HG02938 (cell line): ENCODE measurements around the gene CREB5.
"Not testable (repeated sequence)": the region's sequence is repeated elsewhere in the genome, so short reads cannot be mapped to it uniquely, and the experiment has no call there.

Experiments used
- ATAC-seq: cut with Tn5 transposase; IDR thresholded peaks from one replicate; pipeline ENCODE4 v1.9.1; 2021; ENCODE audit warnings: mild to moderate bottlenecking, moderate library complexity; ENCODE audit not compliant: unreplicated experiment

The CREB5 gene

GRCh38 chr7:28598586-28598985 lies 186.3 kb downstream of the CREB5 start:
- ATAC-seq: no peak

GRCh38 chr7:28599411-28599810 lies 187.1 kb downstream of the CREB5 start:
- ATAC-seq: no peak

GRCh38 chr7:28602282-28602681 lies 190.0 kb downstream of the CREB5 start:
- no peak for ATAC-seq

- no peak for ATAC-seq
Measured at GRCh38 chr7:28605427-28606085, 193.2 kb downstream of the CREB5 start.

- ATAC-seq: no peak
Measured at GRCh38 chr7:28606421-28606820, 194.1 kb downstream of the CREB5 start.

- no peak for ATAC-seq
Measured at GRCh38 chr7:28607855-28608193, 195.5 kb downstream of the CREB5 start.

- no peak for ATAC-seq
Measured at GRCh38 chr7:28608237-28608656, 195.9 kb downstream of the CREB5 start.

GRCh38 chr7:28608731-28609130 lies 196.4 kb downstream of the CREB5 start:
- no peak for ATAC-seq

- ATAC-seq: no peak
Measured at GRCh38 chr7:28609608-28610007, 197.3 kb downstream of the CREB5 start.

GRCh38 chr7:28611399-28611897 lies 199.1 kb downstream of the CREB5 start:
- ATAC-seq: not testable (repeated sequence)

- no peak for ATAC-seq
Measured at GRCh38 chr7:28613262-28613661, 200.9 kb downstream of the CREB5 start.

- ATAC-seq: no peak
Measured at GRCh38 chr7:28615091-28615490, 202.8 kb downstream of the CREB5 start.

- ATAC-seq: no peak
Measured at GRCh38 chr7:28617308-28617880, 205.1 kb downstream of the CREB5 start.

GRCh38 chr7:28618383-28618782 lies 206.1 kb downstream of the CREB5 start:
- ATAC-seq: no peak

- no peak for ATAC-seq
Measured at GRCh38 chr7:28619256-28619655, 206.9 kb downstream of the CREB5 start.

GRCh38 chr7:28621369-28621841 lies 209.1 kb downstream of the CREB5 start:
- no peak for ATAC-seq

GRCh38 chr7:28623105-28623730 lies 210.9 kb downstream of the CREB5 start:
- no peak for ATAC-seq

- ATAC-seq: no peak
Measured at GRCh38 chr7:28623863-28624262, 211.5 kb downstream of the CREB5 start.

- ATAC-seq: no peak
Measured at GRCh38 chr7:28625432-28625831, 213.1 kb downstream of the CREB5 start.

GRCh38 chr7:28626221-28626620 lies 213.9 kb downstream of the CREB5 start:
- ATAC-seq: no peak

GRCh38 chr7:28626624-28627262 lies 214.4 kb downstream of the CREB5 start:
- no peak for ATAC-seq

GRCh38 chr7:28627263-28627653 lies 214.9 kb downstream of the CREB5 start:
- no peak for ATAC-seq
